ENCODE measurements around the gene SCYGR6.

SCYGR6 gene

DNA sequence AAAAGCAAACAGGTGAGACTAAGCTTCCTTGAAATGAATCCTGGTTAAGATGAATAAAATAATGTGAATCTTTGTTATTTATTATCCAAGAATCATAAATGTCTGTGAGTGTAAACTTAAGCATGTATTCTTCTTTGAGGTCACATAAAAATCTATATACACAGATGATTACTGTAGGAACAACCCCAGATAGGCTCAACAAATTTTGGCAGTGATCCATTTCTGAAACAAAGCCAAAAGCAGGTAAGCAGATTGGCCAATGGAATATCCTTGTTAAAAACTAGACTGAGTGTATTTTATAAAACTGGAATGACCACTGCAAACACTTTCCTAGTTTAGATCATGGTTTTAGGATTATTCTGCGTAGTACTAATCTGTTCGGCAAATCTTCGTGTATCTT, 46.6 kb downstream of the SCYGR6 start:
- no peaks in the 10 kb centered on the region for H3K4me1 Mint-ChIP-seq
- no peaks in the 10 kb centered on the region for H3K27me3 Mint-ChIP-seq (ENCODE audit: low read depth)
- no peaks in the 10 kb centered on the region for H3K9me3 Mint-ChIP-seq
- no peak overlapping the region for H3K4me3 Mint-ChIP-seq
- TF ChIP-seq, protein P1, sequence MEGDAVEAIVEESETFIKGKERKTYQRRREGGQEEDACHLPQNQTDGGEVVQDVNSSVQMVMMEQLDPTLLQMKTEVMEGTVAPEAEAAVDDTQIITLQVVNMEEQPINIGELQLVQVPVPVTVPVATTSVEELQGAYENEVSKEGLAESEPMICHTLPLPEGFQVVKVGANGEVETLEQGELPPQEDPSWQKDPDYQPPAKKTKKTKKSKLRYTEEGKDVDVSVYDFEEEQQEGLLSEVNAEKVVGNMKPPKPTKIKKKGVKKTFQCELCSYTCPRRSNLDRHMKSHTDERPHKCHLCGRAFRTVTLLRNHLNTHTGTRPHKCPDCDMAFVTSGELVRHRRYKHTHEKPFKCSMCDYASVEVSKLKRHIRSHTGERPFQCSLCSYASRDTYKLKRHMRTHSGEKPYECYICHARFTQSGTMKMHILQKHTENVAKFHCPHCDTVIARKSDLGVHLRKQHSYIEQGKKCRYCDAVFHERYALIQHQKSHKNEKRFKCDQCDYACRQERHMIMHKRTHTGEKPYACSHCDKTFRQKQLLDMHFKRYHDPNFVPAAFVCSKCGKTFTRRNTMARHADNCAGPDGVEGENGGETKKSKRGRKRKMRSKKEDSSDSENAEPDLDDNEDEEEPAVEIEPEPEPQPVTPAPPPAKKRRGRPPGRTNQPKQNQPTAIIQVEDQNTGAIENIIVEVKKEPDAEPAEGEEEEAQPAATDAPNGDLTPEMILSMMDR (IDR thresholded peaks at IDR 0.05; ENCODE audit: unreplicated experiment in 3 of 3) = no peak
- H3K27ac Mint-ChIP-seq = no peak overlapping the region
- H3K36me3 Mint-ChIP-seq (ENCODE audit: low read depth) = no peaks in the 10 kb centered on the region

DNA sequence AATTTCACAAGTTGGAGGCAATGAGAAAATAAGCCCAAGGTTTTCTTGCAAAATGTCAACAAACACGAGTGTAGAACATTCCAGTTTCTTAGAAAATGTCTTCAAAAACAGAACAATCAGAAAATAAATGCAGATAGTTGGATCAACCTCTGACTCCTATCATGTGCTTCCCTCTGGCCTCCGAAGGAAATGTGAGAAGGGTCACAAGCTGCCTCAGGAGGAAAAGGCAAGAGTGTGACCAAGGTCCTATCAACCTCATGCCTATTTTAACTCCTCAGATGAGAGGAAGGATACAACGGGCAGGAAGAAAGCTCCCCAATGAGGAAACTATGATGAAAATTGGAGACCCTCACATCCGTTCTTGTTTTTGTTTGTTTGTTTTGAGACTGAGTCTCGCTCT, 50.1 kb downstream of the SCYGR6 start:
- Mint-ChIP-seq H3K27ac (no peak overlapping the region), H3K27me3 (ENCODE audit: low read depth) (no peaks in the 10 kb centered on the region), H3K4me1 (no peaks in the 10 kb centered on the region), H3K4me3 (no peak overlapping the region), H3K36me3 (ENCODE audit: low read depth) (no peaks in the 10 kb centered on the region), H3K9me3 (no peaks in the 10 kb centered on the region)
- TF ChIP-seq, protein P1 (IDR thresholded peaks at IDR 0.05; ENCODE audit: unreplicated experiment in 3 of 3) = no peak
